GM21381 (cell line): ENCODE results near the gene SLC51B.
A peak's percentile ranks its signal among the peaks of the same experiment; 100 is the strongest.
"Not testable (repeated sequence)": the region's sequence is repeated elsewhere in the genome, so short reads cannot be mapped to it uniquely, and the experiment has no call there.

Experiments
- ATAC-seq: cut with Tn5 transposase; IDR thresholded peaks from one replicate; pipeline ENCODE4 v1.9.1; 2021; ENCODE audit warnings: mild to moderate bottlenecking, moderate library complexity; ENCODE audit not compliant: unreplicated experiment

The SLC51B gene

GRCh38 chr15:65044724-65045481, at the start of gene SLC51B:
Gene SLC51B, plus strand, starts transcription at chr15:65045387. Its CDS starts 4,618 bp downstream, at chr15:65050005.
- no peak for ATAC-seq

DNA sequence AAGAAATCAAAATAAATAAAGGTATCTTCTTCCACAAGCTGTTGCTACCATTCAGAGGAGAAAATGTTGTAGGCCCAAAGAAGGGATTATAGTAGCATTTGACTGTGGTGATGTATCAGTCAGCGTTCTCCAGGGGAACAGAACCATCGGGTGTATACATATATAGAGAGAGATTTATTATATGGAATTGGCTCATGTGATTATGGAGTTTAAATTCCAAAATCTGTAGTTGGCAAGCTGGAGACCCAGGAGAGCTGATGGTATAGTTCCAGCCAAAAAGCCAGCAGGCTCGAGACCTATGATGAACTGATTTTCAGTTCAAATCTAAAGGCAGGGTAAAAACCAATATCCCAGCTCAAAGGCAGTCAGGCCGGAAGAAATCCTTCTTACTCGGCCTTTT, 48.1 kb upstream of the SLC51B start:
- ATAC-seq = no peak

DNA sequence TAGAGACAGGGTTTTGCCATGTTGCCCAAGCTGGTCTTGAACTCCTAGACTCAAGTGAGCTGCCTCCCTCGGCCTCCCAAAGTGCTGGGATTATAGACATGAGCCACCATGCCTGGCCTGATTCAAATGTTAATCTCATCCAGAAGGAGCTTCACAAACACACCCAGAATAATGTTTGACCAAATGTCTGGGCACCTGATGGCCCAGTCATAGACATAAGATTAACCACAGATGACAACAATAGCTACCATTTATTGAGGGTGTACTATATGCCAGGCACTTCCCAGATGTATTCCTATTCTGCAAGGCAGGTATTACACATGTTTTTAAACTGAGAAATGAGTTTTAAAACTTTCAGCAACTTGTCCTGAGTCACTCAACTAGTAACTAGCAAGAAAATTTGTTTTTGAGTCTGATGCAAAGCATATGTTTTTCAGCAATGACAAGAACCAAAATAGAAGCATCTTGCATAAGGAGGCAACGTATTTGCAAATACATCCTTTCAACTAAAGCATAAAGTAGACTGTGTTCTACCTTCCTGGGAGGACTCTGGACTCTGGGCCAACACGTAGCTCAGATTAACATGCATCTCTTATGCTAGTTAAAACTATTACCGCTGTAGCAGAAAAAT, 47.3 kb upstream of the SLC51B start:
- ATAC-seq = no peak

DNA sequence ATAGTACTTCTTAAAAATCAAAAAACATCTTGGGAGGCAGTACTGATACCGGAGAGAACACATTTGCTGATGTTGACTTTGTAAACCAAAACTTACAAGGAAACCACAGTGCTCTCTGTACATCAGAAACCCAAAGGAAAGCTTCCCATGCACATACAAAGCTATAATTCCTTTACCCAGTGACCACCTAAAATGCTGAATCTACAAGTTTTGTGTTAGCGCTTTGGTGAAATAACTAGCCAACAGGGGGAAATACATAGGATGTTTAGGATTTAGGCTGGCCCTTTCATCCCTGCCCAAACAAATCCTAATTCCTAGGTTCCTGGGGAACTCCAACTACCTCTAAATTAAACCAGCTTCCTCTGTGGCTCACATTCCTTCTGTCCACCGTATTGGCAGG, 40.2 kb upstream of the SLC51B start:
- ATAC-seq = no peak

- no peak for ATAC-seq
These were observed 38.3 kb upstream of the SLC51B start for GRCh38 chr15:65006876-65007275.

DNA sequence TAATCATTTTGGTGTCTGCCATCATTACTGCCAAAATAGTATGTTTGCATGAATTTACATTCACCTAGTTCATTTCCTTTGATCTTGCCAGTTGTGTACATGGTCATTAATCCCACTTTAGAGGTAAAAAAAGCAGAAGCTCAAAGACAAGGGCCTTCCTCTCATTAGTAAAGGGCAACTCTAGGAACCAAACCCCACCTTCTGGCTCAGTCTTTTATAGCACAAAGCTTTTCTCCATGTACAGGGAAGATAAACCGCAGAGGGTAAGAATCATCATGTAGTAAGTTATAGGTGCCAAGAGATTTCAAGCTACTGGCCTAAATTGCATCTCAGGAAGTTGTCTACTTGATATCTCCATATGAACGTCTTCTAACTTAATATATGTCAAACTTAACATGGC, 36.2 kb upstream of the SLC51B start:
- no peak for ATAC-seq

DNA sequence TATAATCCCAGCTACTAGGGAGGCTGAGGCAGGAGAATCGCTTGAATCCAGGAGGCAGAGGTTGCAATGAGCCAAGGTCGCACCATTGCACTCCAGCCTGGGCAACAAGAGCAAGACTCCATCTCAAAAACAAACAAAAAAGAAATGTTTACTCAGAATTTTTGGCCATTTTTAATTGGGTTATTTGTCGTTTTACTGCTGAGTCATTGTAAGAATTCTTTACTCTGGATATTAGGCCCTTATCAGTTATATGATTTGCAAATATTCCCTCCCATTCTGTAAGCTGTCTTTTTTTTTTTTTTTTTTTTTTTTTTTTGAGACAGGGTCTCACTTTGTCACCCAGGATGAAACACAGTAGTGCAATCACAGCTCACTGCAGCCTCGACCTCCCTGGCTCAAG, 34.0 kb upstream of the SLC51B start:
- ATAC-seq = not testable (repeated sequence)

GRCh38 chr15:65020419-65020818, 24.8 kb upstream of the SLC51B start:
- ATAC-seq = no peak

DNA sequence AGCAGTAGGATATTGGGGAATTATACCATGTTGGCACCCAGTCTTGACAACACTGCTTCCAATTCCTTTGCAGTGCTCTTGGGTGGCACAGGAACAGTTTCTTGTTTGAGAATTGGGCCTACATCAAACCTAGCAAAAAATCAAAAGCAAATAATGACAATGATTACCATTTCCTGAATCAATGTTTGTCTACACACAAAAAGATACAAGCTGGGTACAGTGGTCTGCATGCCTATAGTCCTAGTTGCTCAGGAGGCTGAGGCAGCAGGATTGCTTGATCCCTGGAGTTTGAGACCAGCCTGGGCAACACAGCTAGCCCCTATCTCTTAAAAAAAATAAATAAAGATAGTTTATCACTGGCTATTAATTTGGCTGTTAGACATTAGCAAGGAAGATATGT, 23.7 kb upstream of the SLC51B start:
- no peak for ATAC-seq

DNA sequence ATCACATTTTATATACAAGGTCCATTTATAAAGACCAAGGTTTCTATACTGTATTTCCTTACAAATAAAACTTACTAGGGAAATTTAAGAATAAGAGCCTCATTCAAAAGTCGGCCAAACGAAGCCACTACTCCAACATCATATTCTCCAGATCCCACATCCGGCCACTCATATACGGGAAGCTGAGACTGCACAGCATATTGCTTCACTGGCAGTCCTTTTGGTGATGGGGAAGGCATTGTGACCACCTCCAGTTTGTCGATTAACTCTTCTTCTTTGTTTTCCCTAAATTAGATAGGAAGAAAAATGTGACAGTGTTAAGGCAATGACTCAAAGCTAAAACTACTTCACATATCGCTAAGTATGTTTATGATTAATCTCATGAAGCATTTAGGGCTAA, 18.4 kb upstream of the SLC51B start:
- ATAC-seq = no peak

GRCh38 chr15:65027593-65027992, 17.6 kb upstream of the SLC51B start:
- ATAC-seq = no peak

DNA sequence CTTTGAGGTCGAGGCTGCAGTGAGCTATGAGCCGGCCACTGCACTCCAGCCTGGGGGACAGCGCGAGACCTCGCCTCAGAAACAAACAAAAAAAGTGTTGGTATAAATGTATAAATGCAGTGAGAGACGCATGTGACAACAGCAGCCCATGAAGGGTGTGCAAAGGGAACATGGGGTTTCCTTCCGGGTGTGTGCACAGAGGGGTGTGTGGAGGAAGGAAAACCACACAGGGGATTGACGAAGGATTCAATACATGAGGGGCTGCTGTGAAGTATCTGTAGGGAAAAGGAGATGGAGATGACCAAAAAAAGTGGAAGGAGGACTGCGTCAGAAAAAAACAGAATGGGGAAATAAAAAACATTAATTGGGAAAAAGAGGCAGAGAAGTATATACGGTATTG, 16.8 kb upstream of the SLC51B start:
- ATAC-seq = no peak

GRCh38 chr15:65028921-65029735, 16.1 kb upstream of the SLC51B start, which contains the start of gene MTFMT:
Gene MTFMT, minus strand, starts transcription at chr15:65029639. Its CDS starts 26 bp downstream, at chr15:65029613.
- ATAC-seq = peak; percentile 80

DNA sequence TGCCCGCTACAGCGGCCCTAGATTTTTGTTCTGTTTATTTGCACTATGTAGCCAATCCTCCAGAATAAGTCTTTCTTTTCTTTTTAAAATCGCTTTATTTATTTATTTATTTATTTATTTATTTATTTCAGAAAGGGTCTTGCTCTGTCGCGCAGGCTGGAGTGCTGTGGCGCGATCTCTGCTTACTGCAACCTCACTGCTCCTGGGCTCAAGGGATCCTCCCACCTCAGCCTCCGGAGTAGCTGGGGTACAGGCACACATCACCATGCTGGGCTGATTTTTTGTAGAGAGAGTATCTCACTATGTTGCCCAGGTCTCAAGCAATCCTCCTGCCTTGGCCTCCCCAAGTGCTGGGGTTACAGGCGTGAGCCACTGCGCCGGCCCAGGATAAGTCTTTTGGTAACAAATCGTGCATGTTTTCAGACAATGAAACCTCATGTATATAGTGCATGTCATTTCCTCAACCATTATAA, 15.4 kb upstream of the SLC51B start:
- no peak for ATAC-seq

- ATAC-seq = no peak
These were observed 12.2 kb upstream of the SLC51B start for GRCh38 chr15:65032801-65033537.

GRCh38 chr15:65033659-65034269, 11.4 kb upstream of the SLC51B start:
- ATAC-seq = no peak

DNA sequence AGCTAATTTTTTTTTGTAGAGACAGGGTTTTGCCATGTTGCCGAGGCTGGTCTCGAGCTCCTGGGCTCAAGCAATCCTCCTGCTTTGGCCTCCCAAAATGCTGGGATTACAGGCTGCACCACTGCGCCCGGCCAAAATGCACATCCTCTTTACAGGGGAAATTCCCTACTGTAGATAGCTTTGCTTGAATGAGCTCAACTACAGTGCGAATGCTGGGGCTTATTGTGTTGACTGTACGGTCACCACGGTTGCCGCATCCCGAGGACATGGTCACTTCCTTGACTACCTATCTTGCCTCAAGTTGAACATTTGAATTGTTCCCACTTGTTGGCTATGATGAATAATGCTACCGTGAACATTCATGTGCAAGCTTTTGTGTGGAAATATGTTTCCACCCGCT, 10.5 kb upstream of the SLC51B start:
- ATAC-seq = no peak

GRCh38 chr15:65037309-65037708, 7.9 kb upstream of the SLC51B start:
- ATAC-seq = no peak

DNA sequence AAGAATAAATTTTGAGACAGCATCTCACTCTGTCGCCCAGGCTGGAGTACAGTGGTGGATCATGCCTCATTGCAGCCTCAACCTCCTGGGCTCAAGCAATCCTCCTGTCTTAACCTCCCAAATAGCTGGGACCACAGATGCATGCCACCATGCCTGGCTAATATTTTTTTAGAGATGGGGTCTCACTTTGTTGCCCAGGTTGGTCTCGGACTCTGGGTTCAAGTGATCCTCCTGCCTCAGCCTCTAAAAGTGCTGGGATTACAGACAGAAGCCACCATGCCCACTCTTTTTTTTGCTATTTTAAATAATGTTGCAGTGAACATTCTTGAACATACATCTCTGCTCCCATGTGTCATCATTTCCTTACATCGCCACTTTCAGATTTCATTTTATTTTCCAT, 6.8 kb upstream of the SLC51B start:
- no peak for ATAC-seq

DNA sequence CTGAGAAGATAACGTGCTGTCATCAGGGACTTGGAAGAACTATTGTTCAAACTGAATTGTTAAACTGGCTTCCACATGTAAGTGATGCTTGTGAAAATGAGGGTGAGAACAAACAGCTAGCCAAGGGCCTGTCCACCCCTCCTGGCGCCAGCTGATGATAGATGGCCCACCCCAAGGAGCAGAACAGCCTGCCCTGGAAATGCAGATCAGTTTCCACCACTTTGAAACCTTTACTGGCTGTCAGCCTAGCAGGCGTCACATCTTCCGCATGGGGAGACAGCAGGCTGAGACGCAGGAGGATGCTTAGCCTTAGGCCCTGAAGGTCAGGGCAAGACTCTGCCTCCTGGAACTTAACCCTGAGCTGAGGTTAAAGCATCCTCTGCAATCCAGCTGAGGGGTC, 6.4 kb upstream of the SLC51B start:
- no peak for ATAC-seq
